Femur (tissue), 1 donor: Measurements from ENCODE around the gene OPRL1.

Experiments used
- DNase-seq: peaks from one replicate; pipeline ENCODE4 v3.0.0-alpha.2; 2017

Gene OPRL1

DNA sequence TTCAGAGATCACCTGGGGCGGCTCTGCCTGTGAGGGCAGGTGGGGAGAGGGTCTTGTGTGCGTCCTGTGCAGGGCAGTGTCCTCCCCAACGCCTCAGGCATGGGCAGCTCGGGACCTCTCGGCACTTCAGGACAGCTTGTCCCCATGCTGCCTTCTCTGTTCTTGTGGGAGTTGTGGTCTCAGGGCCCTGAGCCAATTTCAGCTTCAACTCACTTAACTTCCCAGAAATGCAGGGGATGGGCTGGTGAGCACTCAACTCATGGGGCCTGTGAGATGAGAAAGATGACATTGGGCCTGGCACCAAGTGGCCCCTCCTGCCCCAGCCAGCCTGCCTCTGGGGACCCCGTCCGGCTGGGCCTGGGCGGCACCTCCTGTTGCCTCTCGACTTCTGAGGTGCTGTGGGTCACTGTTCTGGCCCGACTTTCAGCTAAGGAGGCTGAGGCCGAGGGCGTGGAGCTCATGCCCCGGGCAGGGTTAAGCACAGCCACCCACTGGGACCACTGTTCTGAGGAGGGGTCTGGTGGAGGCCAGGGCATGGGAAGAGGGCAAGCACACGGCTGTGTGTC, 7.3 kb upstream of the OPRL1 start:
- DNase-seq, result no peak

- DNase-seq, result no peak
Measured at GRCh38 chr20:64073476-64074183, 6.3 kb upstream of the OPRL1 start.

DNA sequence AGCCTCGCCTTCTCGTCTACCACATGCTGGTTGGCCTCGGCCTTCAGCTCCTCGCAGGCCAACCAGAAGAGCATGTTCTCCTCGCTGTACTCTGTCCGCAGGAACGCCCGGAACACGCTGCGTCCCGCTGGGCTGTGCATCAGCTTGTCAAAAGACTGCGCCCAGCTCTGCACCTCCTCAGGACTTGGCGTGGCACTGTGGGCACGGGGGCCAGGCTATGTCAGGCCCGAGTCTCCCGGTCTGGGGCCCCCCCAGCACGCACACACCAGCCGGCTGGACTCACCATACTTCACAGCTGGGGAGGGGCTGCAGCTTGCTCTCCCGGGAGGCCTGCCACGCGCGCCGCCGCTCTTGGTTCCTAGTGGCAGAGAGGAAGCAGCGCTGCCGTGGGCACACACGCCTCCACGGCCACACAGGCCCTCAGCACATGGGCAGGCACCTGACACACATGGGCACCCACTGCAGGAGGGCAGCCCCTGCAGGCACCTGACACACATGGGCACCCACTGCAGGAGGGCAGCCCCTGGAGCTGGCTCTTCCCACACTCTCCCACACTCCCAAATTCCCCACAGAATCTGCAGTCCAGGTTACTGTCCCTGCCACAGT, 5.6 kb upstream of the OPRL1 start:
- DNase-seq, result no peak

DNA sequence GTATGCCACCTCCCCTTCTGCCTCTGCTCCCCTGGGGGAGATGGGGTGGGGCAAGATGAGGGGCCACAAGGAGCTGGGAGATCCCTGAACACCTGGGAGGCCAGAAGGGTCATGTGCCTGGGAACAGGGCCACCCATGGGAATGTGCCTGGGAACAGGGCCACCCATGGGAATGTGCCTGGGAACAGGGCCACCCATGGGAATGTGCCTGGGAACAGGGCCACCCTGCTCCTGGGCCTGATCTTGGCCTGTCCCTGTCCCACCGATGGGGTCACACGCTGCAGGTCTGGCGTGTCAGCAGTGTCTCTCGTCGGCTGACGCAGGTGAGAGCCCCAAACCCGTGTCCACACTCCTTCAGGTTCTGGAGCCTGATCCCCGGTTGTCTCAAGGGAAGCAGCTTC, 4.9 kb upstream of the OPRL1 start:
- DNase-seq, result no peak

DNA sequence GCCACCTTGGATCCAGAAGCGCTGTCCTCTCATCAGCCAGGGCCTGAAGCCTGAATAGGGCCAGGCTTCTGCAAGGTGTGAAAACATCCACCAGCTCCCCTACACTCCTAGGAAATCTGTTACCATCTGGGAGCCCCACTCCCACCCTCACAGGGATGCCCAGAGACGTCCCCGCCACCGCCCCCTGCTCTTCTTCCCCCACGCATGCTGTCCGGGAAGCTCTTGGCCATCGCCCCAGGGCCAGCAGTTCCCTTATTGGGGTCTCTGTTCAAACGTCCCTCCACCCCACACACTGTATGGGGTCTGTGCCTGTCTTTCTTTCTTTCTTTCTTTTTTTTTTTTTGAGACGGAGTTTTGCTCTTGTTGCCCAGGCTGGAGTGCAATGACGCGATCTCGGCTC, 4.3 kb upstream of the OPRL1 start:
- no peak for DNase-seq

DNA sequence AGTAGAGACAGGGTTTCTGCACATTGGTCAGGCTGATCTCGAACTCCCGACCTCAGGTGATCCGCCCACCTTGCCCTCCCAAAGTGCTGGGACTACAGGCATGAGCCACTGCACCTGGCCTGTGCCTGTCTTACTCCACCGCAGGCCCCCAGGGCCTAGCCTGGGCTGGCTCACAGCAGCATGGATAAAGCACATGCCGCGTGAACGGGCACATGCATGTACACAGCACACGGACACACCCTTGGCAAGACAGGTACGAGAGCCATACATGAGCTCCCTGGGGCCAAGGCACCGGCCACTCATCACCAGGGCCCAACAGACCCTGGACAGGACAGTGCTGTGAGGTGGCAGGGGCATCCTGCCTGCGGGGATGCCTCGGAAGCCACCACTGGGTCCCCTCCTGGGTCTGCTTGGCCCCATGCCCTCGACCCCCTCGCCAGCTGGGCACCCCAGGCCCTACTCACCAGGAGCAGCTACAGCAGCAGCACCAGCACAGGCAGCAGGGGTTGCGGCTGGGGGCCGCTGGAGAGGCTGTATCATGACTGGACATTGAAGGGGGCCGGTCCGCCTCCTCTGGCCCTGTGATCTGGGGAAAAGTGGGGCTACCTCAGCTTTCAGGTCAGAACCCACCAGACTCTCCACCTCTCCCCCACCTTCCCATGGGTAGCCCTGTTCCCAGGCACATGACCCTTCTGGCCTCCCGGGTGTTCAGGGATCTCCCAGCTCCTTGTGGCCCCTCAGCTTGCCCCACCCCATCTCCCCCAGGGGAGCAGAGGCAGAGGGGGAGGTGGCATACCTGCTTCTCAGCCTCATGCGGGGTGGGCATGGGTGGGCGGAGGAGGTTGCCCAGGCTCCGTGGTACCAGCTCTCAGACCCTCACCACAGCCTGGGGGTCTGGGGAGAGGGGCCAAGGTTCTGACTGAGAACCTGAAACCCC, 3.6 kb upstream of the OPRL1 start:
- no peak for DNase-seq

- DNase-seq, result peak; percentile 47
Measured at GRCh38 chr20:64077094-64077493, 2.8 kb upstream of the OPRL1 start.

DNA sequence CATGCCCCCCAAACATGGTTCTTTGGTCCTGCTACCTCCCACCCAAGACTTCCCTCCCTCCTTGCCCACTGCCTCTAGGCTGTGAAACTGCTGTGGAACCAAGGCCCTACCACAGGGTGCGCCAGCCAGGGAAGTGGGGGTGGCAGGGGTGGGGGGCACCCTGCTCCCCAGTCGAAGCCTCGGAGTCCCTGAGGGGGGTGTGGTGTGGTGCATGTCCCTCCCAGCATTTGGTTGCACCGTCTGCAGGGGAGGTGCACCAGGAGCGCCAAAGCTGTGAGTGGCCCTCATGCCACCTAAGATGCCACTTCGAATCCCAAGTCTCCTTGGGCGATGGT, 2.4 kb upstream of the OPRL1 start:
- no peak for DNase-seq

DNA sequence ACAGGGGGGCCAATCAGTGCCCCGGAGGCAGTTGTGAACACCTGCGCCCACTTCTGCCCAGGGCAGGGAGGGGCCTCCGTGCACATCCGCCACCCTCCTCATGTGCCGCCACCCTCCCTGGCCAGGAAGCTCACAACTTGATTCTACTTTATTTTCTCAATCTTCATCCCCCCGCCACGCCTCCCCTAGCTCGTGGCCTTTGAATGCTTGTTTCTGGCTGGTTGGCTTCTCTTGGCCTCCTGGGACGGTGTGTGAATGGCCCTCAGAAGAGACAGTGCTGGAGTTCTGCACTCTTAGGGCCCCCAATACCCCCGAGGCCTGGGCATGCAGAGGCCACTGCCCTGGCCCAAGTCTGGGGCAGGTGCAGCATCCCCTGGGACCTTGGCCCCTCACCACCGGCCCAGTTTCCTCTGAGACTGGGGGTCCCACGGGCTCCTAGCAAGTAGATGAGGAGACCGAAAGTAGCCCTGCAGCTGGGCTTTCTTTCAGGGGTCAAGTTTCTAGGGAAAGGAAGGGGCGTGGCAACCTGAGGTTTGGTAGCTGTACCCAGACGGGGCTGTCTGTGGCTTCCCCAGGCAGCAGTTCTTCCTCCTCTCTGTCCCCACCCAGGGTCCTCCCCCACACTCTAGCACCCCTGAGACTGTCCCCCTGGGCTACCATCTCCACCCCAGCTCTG, 1.9 kb upstream of the OPRL1 start:
- peak; percentile 57 for DNase-seq

- peak; percentile 36 for DNase-seq
Measured at GRCh38 chr20:64078934-64079272, 979 bp upstream of the OPRL1 start.

- peak; percentile 87 for DNase-seq
Measured at GRCh38 chr20:64079273-64080012, 439 bp upstream of the OPRL1 start, which contains the start of gene RGS19. TSS of gene RGS19 (minus strand) at chr20:64079518. CDS start at chr20:64076886, 2,632 bp downstream.

GRCh38 chr20:64080813-64081623, 1.1 kb downstream of the OPRL1 start:
- DNase-seq, result no peak

DNA sequence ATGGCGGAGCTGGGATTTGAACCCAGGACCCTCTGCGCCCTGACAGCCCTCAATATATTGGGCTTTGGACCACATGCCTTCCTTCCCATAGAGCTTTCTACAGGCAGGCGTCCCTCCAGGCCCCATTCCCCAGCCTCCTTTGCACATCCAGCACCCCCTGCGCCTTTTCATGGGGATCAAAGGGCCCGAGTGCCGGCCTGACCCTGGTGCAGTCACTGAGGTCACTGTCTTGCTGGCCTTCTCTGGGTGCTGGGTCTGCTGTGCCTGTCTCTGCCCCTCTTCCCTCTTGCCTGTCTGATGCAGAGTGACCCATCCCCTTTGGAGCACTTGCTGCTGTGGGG, 1.7 kb downstream of the OPRL1 start:
- no peak for DNase-seq

- DNase-seq, result peak; percentile 34
Measured at GRCh38 chr20:64082126-64082731, 2.3 kb downstream of the OPRL1 start.

- DNase-seq, result no peak
Measured at GRCh38 chr20:64082820-64083377, 3.0 kb downstream of the OPRL1 start.

- peak; percentile 82 for DNase-seq
Measured at GRCh38 chr20:64083378-64083803, 3.5 kb downstream of the OPRL1 start.

- no peak for DNase-seq
Measured at GRCh38 chr20:64083804-64084684, 4.2 kb downstream of the OPRL1 start, which contains the start of gene LKAAEAR1. TSS of gene LKAAEAR1 (minus strand) at chr20:64084398. CDS start at chr20:64084219, 179 bp downstream.

DNA sequence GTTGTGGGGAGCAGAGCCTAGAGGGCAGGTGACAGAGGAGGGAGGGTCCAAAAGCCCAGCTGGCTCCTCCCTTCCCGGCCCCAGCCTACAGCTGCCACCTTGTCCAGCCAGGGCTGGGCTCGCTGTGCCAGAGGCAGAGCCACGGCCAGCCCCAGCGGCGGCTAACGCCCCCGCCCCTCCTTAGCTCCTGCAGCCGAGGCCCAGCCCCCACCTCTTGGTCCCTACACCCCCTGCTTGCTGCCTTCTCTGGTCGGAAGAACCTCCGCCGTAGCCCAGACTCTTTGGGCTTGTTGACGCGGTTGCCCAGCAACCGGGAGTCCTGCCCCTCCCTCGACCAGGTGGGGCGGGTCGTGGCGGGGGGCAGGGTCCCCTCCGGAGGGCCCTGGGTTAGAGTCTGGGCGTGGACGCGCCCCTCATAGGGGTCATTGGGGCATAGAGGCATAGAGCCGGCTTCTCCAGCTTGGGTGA, 4.8 kb downstream of the OPRL1 start:
- DNase-seq, result no peak

- no peak for DNase-seq
Measured at GRCh38 chr20:64086801-64087200, 6.9 kb downstream of the OPRL1 start.
